Measurements from ENCODE around the gene ZNF304.

The ZNF304 gene

DNA sequence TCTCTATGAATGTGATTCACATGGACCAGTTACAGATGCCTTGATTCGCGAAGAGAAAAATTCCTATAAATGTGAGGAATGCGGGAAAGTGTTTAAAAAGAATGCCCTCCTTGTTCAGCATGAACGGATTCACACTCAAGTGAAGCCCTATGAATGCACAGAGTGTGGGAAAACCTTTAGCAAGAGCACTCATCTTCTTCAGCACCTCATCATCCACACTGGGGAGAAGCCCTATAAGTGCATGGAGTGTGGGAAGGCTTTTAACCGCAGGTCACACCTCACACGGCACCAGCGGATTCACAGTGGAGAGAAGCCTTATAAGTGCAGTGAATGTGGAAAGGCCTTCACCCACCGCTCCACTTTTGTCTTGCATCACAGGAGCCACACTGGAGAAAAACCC lies 23.1 kb upstream of the ZNF304 start:
- in situ Hi-C loops (cut with MboI; ENCODE audit: low sequenced_read_pairs) = no loop called here

DNA sequence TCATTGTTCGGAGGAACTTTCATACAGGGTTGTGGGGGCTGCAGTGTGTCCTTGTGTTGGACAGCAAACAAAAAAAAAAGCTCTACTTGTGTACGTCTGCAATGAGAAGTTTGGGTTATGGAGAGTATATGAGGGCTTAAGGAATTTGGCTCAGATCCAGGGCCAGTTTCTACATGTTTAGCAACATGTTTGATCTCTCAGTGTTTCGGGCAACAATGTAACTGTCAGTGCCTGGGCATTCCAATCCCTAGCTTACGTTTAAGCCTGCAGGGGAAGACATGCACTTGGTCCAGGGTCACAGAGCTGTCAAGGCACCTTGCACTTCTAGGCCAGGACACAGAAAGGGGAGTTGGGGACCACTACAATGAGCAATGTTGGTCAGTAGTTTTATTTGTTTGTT lies 16.9 kb upstream of the ZNF304 start:
- no peak overlapping the region for H3K4me3 ChIP-seq
- H3K27me3 ChIP-seq (ENCODE audit: low read depth) = no peaks in the 10 kb centered on the region
- peaks cover 5% of the 10 kb centered on the region for H3K36me3 ChIP-seq (replicated peaks)
- H3K9me3 ChIP-seq = no peaks in the 10 kb centered on the region
- no peaks in the 10 kb centered on the region for H3K4me1 ChIP-seq
- in situ Hi-C loops (cut with MboI; ENCODE audit: low sequenced_read_pairs) = no loop called here
- no peak for DNase-seq (ENCODE audit: low spot score in 2 of 2)

More for the DNA sequence above, 23.1 kb upstream of the ZNF304 start:
- Histone ChIP-seq H3K27me3 (ENCODE audit: low read depth) (no peaks in the 10 kb centered on the region), H3K36me3 (replicated peaks) (peaks cover 54% of the 10 kb centered on the region), H3K4me3 (no peak overlapping the region), H3K9me3 (no peaks in the 10 kb centered on the region), H3K4me1 (no peaks in the 10 kb centered on the region)
- no peak for DNase-seq (ENCODE audit: low spot score in 2 of 2)

DNA sequence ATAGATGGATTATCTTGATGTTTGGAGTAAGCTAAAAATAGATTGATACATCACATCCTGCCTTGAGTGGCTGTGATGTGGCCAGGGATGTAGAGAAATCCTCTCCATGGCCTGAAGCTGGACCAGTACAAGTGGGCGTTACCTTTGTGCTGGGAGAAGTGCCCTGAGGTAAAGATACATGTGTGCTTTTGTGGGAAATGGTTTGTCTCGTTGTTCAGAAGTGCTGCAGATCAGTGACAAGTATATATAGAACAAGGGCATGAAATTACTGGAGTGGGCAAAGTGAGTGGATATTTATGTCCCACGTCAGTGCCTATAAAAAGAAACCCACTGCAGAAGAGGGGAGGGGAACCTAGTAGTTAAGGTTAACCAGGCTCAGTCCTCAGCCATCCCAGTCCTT lies 12.2 kb upstream of the ZNF304 start:
- H3K9me3 ChIP-seq = no peaks in the 10 kb centered on the region
- H3K36me3 ChIP-seq (replicated peaks) = no peaks in the 10 kb centered on the region
- no peak for DNase-seq (ENCODE audit: low spot score in 2 of 2)
- in situ Hi-C loops (cut with MboI; ENCODE audit: low sequenced_read_pairs) = no loop called here
- H3K4me1 ChIP-seq = no peaks in the 10 kb centered on the region
- no peaks in the 10 kb centered on the region for H3K27me3 ChIP-seq (ENCODE audit: low read depth)
- H3K4me3 ChIP-seq = no peak overlapping the region

DNA sequence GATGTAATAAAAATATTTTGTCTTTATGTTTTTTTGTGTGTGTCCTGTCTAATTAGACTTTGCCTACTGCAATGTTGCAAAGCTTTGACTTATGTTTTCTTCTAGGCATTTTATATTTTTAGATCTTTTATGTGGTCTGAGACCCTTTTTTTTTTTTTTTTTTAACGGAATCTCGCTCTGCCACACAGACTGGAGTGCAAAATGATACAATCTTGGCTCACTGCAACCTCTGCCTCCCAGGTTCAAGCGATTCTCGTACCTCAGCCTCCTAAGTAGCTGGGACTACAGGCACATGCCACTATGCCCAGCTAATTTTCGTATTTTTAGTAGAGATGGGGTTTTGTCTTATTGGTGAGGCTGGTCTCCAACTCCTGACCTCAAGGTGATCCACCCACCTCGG lies 8.5 kb upstream of the ZNF304 start:
- in situ Hi-C loops (cut with MboI; ENCODE audit: low sequenced_read_pairs) = no loop called here
- Histone ChIP-seq H3K9me3 (no peaks in the 10 kb centered on the region), H3K4me3 (no peak overlapping the region), H3K4me1 (no peaks in the 10 kb centered on the region), H3K27me3 (ENCODE audit: low read depth) (no peaks in the 10 kb centered on the region), H3K36me3 (replicated peaks) (no peaks in the 10 kb centered on the region)
- DNase-seq (ENCODE audit: low spot score in 2 of 2) = no peak

DNA sequence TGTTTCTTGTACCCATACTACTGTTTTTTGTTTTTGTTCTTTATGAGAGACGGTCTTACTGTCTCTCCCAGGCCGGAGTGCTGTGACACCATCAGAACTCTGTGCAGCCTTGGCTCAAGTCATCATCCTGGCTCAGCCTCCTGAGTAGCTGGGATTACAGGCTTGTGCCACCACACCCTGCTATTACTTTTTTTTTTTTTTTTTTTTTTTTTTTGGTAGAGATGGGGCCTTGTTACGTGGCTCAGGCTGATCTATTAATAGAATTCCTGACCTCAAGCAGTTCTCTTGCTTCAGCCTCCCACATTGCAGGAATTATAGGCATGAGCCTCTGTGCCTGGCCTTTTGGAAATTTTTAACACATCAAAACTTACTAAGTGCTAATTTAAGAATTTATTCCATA lies 2.9 kb upstream of the ZNF304 start:
- DNase-seq (ENCODE audit: low spot score in 2 of 2) = no peak
- Histone ChIP-seq H3K9me3 (peaks cover 5% of the 10 kb centered on the region; the same call in 1 of the 2 replicates), H3K4me3 (no peak overlapping the region), H3K4me1 (peaks cover 7% of the 10 kb centered on the region), H3K36me3 (replicated peaks) (0 out of 2 replicates have a peak, but pooled peaks cover 3% of the 10 kb centered on the region), H3K27me3 (ENCODE audit: low read depth) (no peaks in the 10 kb centered on the region)
- in situ Hi-C loops (cut with MboI; ENCODE audit: low sequenced_read_pairs) = no loop called here

DNA sequence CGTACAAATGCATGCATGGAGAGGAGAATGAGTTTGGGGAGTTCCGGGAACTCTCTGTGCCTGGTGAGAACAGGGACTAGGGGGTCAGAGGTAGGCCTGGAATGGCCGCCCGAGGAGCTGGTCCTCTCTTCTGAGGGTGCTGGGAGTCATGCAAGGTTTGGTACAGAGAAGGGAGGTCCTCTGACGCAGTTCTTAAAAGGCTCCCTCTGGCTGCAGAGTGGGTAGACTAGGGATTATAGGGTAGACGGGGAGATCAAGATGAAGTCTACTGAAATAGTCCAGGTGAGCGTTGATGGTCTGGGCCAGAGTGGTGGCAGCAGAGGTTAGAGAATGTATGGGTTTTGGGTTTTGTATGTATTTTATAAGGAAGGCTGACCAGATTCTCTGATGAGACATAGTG lies 796 bp downstream of the ZNF304 start:
- Histone ChIP-seq H3K9me3 (peaks cover 5% of the 10 kb centered on the region; the same call in 1 of the 2 replicates), H3K4me1 (peaks cover 7% of the 10 kb centered on the region), H3K36me3 (replicated peaks) (peaks cover 30% of the 10 kb centered on the region), H3K4me3 (peak overlapping the region; percentile 89), H3K27me3 (ENCODE audit: low read depth) (no peaks in the 10 kb centered on the region)
- DNase-seq (ENCODE audit: low spot score in 2 of 2) = no peak
- in situ Hi-C loops (cut with MboI; ENCODE audit: low sequenced_read_pairs) = no loop called here

DNA sequence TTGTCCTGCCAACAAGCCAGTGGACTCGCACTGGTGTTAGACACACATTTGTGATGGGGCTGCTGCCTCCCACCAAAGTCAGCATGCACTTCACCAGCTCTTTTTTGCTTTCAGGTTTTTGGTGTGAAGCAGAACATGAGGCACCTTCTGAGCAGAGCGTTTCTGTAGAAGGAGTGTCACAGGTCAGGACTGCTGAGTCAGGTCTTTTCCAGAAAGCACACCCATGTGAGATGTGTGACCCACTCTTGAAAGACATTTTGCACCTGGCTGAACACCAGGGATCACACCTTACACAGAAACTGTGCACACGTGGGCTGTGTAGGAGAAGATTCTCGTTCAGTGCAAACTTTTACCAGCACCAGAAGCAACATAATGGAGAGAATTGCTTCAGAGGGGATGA lies 4.8 kb downstream of the ZNF304 start:
- H3K36me3 ChIP-seq (replicated peaks) = peaks cover 41% of the 10 kb centered on the region
- in situ Hi-C loops (cut with MboI; ENCODE audit: low sequenced_read_pairs) = no loop called here

DNA sequence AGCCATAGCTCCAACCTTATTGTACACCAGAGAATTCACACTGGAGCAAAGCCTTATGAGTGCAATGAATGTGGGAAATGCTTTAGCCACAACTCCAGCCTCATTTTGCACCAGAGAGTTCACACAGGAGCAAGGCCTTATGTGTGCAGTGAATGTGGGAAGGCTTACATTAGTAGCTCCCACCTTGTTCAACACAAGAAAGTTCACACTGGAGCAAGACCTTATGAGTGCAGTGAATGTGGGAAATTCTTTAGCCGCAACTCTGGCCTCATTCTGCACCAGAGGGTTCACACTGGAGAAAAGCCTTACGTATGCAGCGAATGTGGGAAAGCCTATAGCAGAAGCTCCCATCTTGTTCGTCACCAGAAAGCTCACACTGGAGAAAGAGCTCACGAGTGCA lies 6.3 kb downstream of the ZNF304 start:
- no peaks in the 10 kb centered on the region for H3K9me3 ChIP-seq
- in situ Hi-C loops (cut with MboI; ENCODE audit: low sequenced_read_pairs) = no loop called here
- H3K4me1 ChIP-seq = no peaks in the 10 kb centered on the region
- H3K27me3 ChIP-seq (ENCODE audit: low read depth) = no peaks in the 10 kb centered on the region
- H3K4me3 ChIP-seq = no peak overlapping the region
- DNase-seq (ENCODE audit: low spot score in 2 of 2) = no peak
- peaks cover 38% of the 10 kb centered on the region for H3K36me3 ChIP-seq (replicated peaks)

More for the DNA sequence above, 4.8 kb downstream of the ZNF304 start:
- H3K27me3 ChIP-seq (ENCODE audit: low read depth) = no peaks in the 10 kb centered on the region
- H3K9me3 ChIP-seq = no peaks in the 10 kb centered on the region
- DNase-seq (ENCODE audit: low spot score in 2 of 2) = no peak
- no peak overlapping the region for H3K4me3 ChIP-seq
- H3K4me1 ChIP-seq = peaks cover 3% of the 10 kb centered on the region

DNA sequence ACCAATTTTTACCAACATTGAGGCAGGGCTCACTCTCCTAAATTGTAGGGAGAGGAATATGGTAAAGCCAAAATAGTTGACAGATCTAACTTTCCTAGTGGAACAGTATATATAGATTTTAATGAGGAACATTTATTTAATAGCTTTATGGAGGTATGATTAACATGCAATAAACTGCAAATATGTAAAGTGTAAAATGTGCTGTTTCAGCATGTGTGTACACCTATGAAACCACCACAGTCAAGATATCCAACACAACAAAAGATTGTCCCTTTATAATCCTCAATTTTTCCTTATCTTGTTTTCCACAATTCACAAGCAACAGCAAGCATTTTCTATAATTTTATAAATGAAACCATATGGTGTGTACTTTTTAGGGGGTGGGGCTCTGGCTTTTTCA lies 8.2 kb downstream of the ZNF304 start:
- Histone ChIP-seq H3K4me1 (peaks cover 3% of the 10 kb centered on the region; the same call in 1 of the 2 replicates), H3K36me3 (replicated peaks) (peaks cover 35% of the 10 kb centered on the region), H3K9me3 (no peaks in the 10 kb centered on the region), H3K27me3 (ENCODE audit: low read depth) (no peaks in the 10 kb centered on the region), H3K4me3 (no peak overlapping the region)
- in situ Hi-C loops (cut with MboI; ENCODE audit: low sequenced_read_pairs) = no loop called here
- no peak for DNase-seq (ENCODE audit: low spot score in 2 of 2)

DNA sequence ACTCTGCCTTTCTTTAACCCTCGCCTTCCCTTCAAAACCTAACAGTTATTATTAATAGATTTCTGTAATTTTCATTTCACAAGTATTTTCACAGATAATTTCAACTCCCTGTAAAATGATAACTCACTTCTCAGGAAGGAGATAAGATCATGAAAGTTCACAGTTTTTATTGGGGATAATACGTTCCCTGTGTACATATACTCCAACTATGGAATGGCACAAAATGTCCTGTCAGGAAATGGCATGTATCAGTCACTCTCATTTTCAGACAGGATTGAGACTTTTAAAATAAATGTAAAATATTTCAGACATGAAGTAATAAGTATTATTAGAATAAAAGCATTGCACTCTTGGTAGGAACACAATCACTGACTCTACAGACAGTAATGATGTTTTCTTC lies 11.3 kb downstream of the ZNF304 start:
- H3K9me3 ChIP-seq = 0 out of 2 replicates have a peak, but pooled peaks cover 3% of the 10 kb centered on the region
- in situ Hi-C loops (cut with MboI; ENCODE audit: low sequenced_read_pairs) = no loop called here
- no peak for DNase-seq (ENCODE audit: low spot score in 2 of 2)
- no peaks in the 10 kb centered on the region for H3K27me3 ChIP-seq (ENCODE audit: low read depth)
- peaks cover 3% of the 10 kb centered on the region; the same call in 1 of the 2 replicates for H3K4me1 ChIP-seq
- H3K4me3 ChIP-seq = peak overlapping the region; percentile 51; the same call in 1 of the 2 replicates
- H3K36me3 ChIP-seq (replicated peaks) = peaks cover 5% of the 10 kb centered on the region

DNA sequence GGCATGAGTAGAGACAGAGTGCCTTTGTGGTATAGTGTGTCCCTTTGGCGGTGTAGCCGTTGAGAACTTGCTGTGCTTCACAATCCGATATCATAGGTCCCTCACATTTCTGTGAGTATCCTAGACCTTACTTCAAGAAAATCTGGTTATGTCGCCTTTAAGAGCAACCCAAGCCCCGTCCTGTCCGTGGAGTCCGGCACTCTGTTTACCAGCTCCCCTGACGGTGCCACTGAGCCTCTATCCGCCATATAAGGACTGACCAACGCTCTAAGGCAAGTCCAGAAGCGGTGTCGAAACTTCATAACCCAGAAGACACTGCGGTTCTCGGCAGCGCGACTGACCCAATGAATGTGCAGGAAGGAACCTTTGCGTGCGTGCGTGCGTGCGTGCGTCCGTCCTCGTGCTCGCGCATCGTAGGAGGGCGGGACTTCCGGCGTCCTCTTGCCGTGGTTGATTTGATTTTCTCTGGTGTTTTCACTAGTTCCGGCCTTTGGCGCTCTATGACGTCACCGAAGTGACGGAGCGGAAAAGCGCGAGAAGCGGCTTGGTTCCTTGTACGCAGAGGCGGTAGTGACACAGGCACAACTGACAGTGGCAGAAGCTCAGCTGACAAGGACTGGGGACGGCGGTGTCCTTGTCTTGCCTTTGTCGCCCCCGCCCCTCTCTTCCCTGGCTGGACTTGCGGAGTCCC lies 12.1 kb downstream of the ZNF304 start, which contains the start of the genes TRAPPC2B and ZNF547:
TSS of gene TRAPPC2B (plus strand) at position 555 of the 691 bp plus-strand sequence. CDS start 1,283 bp downstream, outside the sequence.
TSS of gene ZNF547 (plus strand) at position 555 of the 691 bp plus-strand sequence. CDS start 5,005 bp downstream, outside the sequence.
- Histone ChIP-seq H3K36me3 (replicated peaks) (no peaks in the 10 kb centered on the region; the same call in 1 of the 2 replicates), H3K9me3 (0 out of 2 replicates have a peak, but pooled peaks cover 3% of the 10 kb centered on the region), H3K27me3 (ENCODE audit: low read depth) (no peaks in the 10 kb centered on the region), H3K4me1 (peaks cover 3% of the 10 kb centered on the region; the same call in 1 of the 2 replicates), H3K4me3 (peak within 1 kb of the TSS; percentile 51)
- peak; percentile 94 to 97 for DNase-seq (ENCODE audit: low spot score in 2 of 2)
- in situ Hi-C loops (cut with MboI; ENCODE audit: low sequenced_read_pairs) = no loop called here

DNA sequence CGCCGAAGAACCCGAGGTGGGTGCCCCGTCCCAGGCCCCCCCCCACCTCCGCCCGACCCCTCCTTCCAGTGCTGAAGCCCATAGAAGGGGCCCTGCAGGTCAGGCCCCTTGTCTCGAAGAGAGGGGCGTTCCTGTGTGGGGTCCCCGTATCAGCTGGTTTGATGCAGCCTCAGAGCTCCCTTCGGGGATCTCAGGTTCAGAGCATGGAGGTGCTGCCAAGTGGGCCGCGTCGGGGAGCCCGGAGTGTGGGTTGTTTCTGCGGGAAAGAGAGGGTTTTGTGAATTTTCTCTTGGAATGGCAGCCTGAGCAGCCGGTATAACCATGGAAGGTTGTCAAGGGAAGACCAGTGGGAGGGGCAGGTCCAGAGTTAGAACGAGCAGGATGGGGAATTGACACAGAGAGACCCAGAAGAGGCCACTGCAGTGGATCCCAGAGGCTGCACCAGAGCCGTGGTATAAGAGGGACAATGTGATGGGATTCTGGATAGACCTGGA lies 12.7 kb downstream of the ZNF304 start:
- DNase-seq (ENCODE audit: low spot score in 2 of 2) = peak in 1 of 2 experiments; percentile 8
- no peaks in the 10 kb centered on the region for H3K36me3 ChIP-seq (replicated peaks)
- in situ Hi-C loops (cut with MboI; ENCODE audit: low sequenced_read_pairs) = no loop called here

DNA sequence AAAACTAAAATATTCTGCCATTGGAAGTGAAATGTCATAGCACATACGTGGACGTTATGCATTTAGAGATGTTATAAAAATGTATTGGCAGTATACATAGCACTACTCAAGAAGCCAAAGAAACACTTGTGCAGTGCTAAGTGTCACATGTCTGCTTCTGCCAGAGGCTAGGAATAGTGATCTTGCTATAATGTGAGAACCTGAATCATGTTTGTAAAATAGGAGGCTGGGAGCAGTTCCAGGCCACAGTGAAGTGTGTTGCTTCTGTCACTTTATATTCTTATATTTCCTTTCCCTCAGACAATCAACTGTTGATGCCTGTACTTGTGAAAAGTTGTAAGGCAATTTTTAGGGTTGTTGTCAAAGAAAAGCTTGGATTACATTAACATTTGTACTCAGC lies 15.7 kb downstream of the ZNF304 start:
- DNase-seq (ENCODE audit: low spot score in 2 of 2) = no peak
- no peaks in the 10 kb centered on the region; the same call in 1 of the 2 replicates for H3K36me3 ChIP-seq (replicated peaks)
- in situ Hi-C loops (cut with MboI; ENCODE audit: low sequenced_read_pairs) = no loop called here

More for the DNA sequence above, 12.7 kb downstream of the ZNF304 start:
- Histone ChIP-seq H3K4me3 (peak overlapping the region; percentile 51), H3K27me3 (ENCODE audit: low read depth) (no peaks in the 10 kb centered on the region), H3K9me3 (0 out of 2 replicates have a peak, but pooled peaks cover 3% of the 10 kb centered on the region), H3K4me1 (peaks cover 3% of the 10 kb centered on the region; the same call in 1 of the 2 replicates)

DNA sequence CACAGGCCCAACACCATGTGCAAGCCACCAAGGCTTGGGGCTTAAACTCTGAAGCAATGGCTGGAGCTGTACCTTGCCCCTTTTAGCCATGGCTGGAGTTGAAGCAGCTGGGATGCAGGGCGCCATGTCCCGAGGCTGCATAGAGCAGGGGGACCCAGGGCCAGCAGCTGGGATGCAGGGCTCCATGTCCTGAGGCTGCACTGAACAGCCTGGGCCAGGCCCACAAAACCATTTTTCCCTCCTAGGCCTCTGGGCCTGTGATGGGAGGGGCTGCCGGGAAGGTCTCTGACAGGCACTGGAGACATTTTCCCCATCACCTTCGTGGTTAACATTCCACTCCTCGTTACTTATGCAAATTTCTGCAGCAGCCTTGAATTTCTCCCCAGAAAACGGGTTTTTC lies 23.1 kb downstream of the ZNF304 start:
- DNase-seq (ENCODE audit: low spot score in 2 of 2) = no peak
- peaks cover 9% of the 10 kb centered on the region for H3K36me3 ChIP-seq (replicated peaks)
- H3K4me1 ChIP-seq = no peaks in the 10 kb centered on the region
- H3K4me3 ChIP-seq = no peak overlapping the region
- in situ Hi-C loops (cut with MboI; ENCODE audit: low sequenced_read_pairs) = no loop called here
- peaks cover 10% of the 10 kb centered on the region; the same call in 1 of the 2 replicates for H3K9me3 ChIP-seq
- H3K27me3 ChIP-seq (ENCODE audit: low read depth) = no peaks in the 10 kb centered on the region

More for the DNA sequence above, 15.7 kb downstream of the ZNF304 start:
- peaks cover 3% of the 10 kb centered on the region; the same call in 1 of the 2 replicates for H3K4me1 ChIP-seq
- no peak overlapping the region for H3K4me3 ChIP-seq
- no peaks in the 10 kb centered on the region for H3K27me3 ChIP-seq (ENCODE audit: low read depth)
- 0 out of 2 replicates have a peak, but pooled peaks cover 3% of the 10 kb centered on the region for H3K9me3 ChIP-seq

Measured in HAP-1 (cell line).